GM12892 (cell line): Measurements from ENCODE around the gene PGP.

Source experiments
- POLR2A ChIP-seq: IDR thresholded peaks from 2 replicates; pipeline ENCODE4 v1.6.1; 2011; ENCODE audit warnings: low read depth, low read length, control low read depth
- POLR2AphosphoS5 ChIP-seq: IDR thresholded peaks from 2 replicates; pipeline ENCODE4 v1.6.1; 2011; ENCODE audit warnings: low read depth, low read length, control low read depth

DNA sequence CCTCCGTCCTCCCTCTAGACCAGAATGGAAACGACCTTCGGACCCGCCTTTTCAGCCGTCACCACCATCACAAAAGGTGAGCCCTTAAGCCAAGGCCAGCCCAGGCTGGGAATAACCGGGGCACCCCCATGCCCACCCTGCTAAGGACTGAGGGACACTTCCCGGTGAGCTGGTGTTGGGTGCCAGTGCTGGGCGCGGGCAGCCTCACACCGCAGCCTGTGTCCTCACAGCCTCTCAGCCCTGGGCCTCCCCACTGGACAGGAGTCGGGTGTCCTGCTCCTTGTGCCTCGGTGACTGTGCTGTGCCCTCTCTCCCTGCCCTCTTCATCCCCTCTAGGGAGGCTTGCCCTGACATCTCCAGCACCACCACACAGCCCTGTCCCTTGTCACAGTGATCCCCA, 48.8 kb downstream of the PGP start:
- TF ChIP-seq POLR2A (no peak), POLR2AphosphoS5 (no peak)
